GM23338 (cell line): Measurements from ENCODE around the gene OR6K2. TPM values are rescaled to one million over a fixed set of nuclear protein-coding genes. Genes with fewer than 3 reads are reported as not detected.

Experiments used
- ATAC-seq: fragments of 200-7000 bp; cut with Tn5 transposase; 3 replicates; pipeline ENCODE4 v1.9.1; 2020
- DNase-seq: peaks from one replicate; pipeline ENCODE4 v3.0.0-alpha.2; 2015; ENCODE audit warnings: low spot score
- H2AFZ ChIP-seq: fragments of 200-600 bp; sonication (generic); 2 replicates; pipeline ENCODE4 v1.8.0; 2016; ENCODE audit warnings: antibody characterized with exemption, mild to moderate bottlenecking, moderate library complexity
- H3F3A ChIP-seq: fragments of 200-600 bp; sonication (generic); replicated peaks from 2 replicates; pipeline ENCODE4 v1.8.0; 2017; ENCODE audit warnings: antibody characterized with exemption, mixed run types, low read depth
- H3K27ac ChIP-seq: fragments of 200-600 bp; sonication (generic); 2 replicates; pipeline ENCODE4 v1.6.1; 2016; ENCODE audit warnings: low read depth
- H3K27me3 ChIP-seq: fragments of 200-600 bp; sonication (generic); 2 replicates; pipeline ENCODE4 v1.8.0; 2016; ENCODE audit warnings: mild to moderate bottlenecking, mixed run types, moderate library complexity; ENCODE audit not compliant: insufficient read depth
- H3K36me3 ChIP-seq: fragments of 200-600 bp; sonication (generic); 2 replicates; pipeline ENCODE4 v1.8.0; 2016; ENCODE audit warnings: mild to moderate bottlenecking; ENCODE audit not compliant: insufficient read depth
- H3K4me1 ChIP-seq: fragments of 200-600 bp; sonication (generic); 2 replicates; pipeline ENCODE4 v1.8.0; 2016; ENCODE audit warnings: mild to moderate bottlenecking, moderate library complexity; ENCODE audit not compliant: insufficient read depth
- H3K4me2 ChIP-seq: fragments of 200-600 bp; sonication (generic); 2 replicates; pipeline ENCODE4 v1.7.1; 2017; ENCODE audit warnings: mixed run types
- H3K4me3 ChIP-seq: fragments of 200-600 bp; sonication (generic); 2 replicates; pipeline ENCODE4 v1.6.1; 2016; ENCODE audit warnings: mixed run types
- H3K79me2 ChIP-seq: fragments of 200-600 bp; sonication (generic); replicated peaks from 2 replicates; pipeline ENCODE4 v1.8.0; 2017; ENCODE audit warnings: mild to moderate bottlenecking; ENCODE audit not compliant: insufficient read depth
- H3K9me2 ChIP-seq: fragments of 200-600 bp; sonication (generic); 2 replicates; pipeline ENCODE4 v1.8.0; 2017; ENCODE audit not compliant: insufficient read depth
- H4K20me1 ChIP-seq: fragments of 200-600 bp; sonication (generic); replicated peaks from 2 replicates; pipeline ENCODE4 v1.8.0; 2017; ENCODE audit warnings: mild to moderate bottlenecking; ENCODE audit not compliant: insufficient read depth
- H3K27ac Mint-ChIP-seq: 2 replicates; pipeline ENCODE4 v1.8.0; 2020; ENCODE audit warnings: inconsistent platforms, mild to moderate bottlenecking, moderate library complexity, mixed read lengths
- H3K27me3 Mint-ChIP-seq: 3 replicates; pipeline ENCODE4 v1.8.0; 2022; ENCODE audit warnings: low read depth, mild to moderate bottlenecking, moderate library complexity, mixed read lengths, inconsistent platforms; ENCODE audit not compliant: insufficient read depth, poor library complexity
- H3K36me3 Mint-ChIP-seq: 3 replicates; pipeline ENCODE4 v1.8.0; 2021; ENCODE audit warnings: low read depth, mild to moderate bottlenecking, inconsistent platforms, moderate library complexity, mixed read lengths
- H3K4me1 Mint-ChIP-seq: 3 replicates; pipeline ENCODE4 v1.8.0; 2020; ENCODE audit warnings: mild to moderate bottlenecking, inconsistent platforms, mixed read lengths
- H3K4me3 Mint-ChIP-seq: 3 replicates; pipeline ENCODE4 v1.8.0; 2021; ENCODE audit warnings: moderate library complexity, mild to moderate bottlenecking, inconsistent platforms, mixed read lengths
- H3K9me3 Mint-ChIP-seq: 3 replicates; pipeline ENCODE4 v1.8.0; 2020; ENCODE audit warnings: moderate library complexity, mild to moderate bottlenecking, inconsistent platforms, mixed read lengths
- CREB1 ChIP-seq: fragments of 250-450 bp; sonication (Bioruptor Pico); IDR thresholded peaks from 2 replicates; pipeline ENCODE4 v1.5.0; 2020; ENCODE audit warnings: low read depth, mild to moderate bottlenecking, moderate library complexity
- EZH2 ChIP-seq: fragments of 200-600 bp; sonication (generic); IDR thresholded peaks from one replicate; pipeline ENCODE4 v1.8.0; 2017; ENCODE audit warnings: antibody characterized with exemption, mild to moderate bottlenecking, low read depth; ENCODE audit not compliant: unreplicated experiment
- JUNB ChIP-seq: IDR thresholded peaks from one replicate; pipeline ENCODE4 v1.6.1; 2016; ENCODE audit warnings: antibody characterized with exemption; ENCODE audit not compliant: unreplicated experiment
- NANOG ChIP-seq: IDR thresholded peaks from 2 replicates; pipeline ENCODE4 v1.6.1; 2016; ENCODE audit warnings: antibody characterized with exemption, borderline replicate concordance
- POLR2AphosphoS5 ChIP-seq: IDR thresholded peaks from 2 replicates; pipeline ENCODE4 v1.6.1; 2016; ENCODE audit warnings: antibody characterized with exemption, low read depth
- STAT1 ChIP-seq: IDR thresholded peaks from one replicate; pipeline ENCODE4 v1.6.1; 2016; ENCODE audit warnings: antibody characterized with exemption; ENCODE audit not compliant: unreplicated experiment
- ZNF114 ChIP-seq: fragments of 250-450 bp; sonication (Bioruptor Pico); IDR thresholded peaks from 2 replicates; pipeline ENCODE4 v1.5.0; 2020; ENCODE audit warnings: mild to moderate bottlenecking, moderate library complexity
- polyA plus RNA-seq: library from polyadenylated mRNA; unstranded; fragments of >200 nt; fragmentation: Nextera tagmentation; extraction: Ambion mirVana; gene quantifications from 2 replicates; pipeline ENCODE4 v1.2.1, GENCODE V29; 2016
- total RNA-seq: library from RNA; depleted of rRNA; stranded (reverse); fragments of >200 nt; shearing (Covaris generic); gene quantifications from 2 replicates; pipeline ENCODE4 v1.2.3, GENCODE V29; 2014
- TF ChIP-seq, protein P1 (sequence below): fragments of 250-450 bp; sonication (Bioruptor Pico); IDR thresholded peaks from 2 replicates; pipeline ENCODE4 v1.5.0; 2020; ENCODE audit warnings: mild to moderate bottlenecking, moderate library complexity
- TF ChIP-seq, protein P2 (sequence below): IDR thresholded peaks from one replicate; pipeline ENCODE4 v1.6.1; 2018; ENCODE audit warnings: antibody characterized with exemption; ENCODE audit not compliant: unreplicated experiment

Gene OR6K2
- total and polyA plus RNA-seq, 2 experiments from 2014 or later, result not detected

DNA sequence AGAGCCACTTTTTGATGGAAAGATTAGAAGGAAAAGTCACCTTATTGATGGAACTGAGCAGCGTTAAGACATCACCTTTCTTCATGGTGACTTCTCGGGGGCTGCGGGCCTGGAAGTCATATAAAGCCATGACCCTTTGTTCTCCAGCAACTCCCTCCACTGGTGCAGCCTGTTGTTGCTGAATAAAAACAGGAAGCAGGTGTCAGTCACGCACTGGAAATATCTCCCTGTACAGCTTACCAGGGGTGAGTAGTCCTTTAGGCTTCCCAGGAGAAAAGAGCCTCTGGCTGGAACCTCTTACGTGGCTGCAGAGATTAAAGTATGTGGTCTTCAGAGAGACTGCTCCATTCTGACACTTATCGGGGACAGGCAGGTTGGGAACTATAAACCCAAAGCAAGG, 45.9 kb downstream of the OR6K2 start (continued):
- TF ChIP-seq, protein P1, sequence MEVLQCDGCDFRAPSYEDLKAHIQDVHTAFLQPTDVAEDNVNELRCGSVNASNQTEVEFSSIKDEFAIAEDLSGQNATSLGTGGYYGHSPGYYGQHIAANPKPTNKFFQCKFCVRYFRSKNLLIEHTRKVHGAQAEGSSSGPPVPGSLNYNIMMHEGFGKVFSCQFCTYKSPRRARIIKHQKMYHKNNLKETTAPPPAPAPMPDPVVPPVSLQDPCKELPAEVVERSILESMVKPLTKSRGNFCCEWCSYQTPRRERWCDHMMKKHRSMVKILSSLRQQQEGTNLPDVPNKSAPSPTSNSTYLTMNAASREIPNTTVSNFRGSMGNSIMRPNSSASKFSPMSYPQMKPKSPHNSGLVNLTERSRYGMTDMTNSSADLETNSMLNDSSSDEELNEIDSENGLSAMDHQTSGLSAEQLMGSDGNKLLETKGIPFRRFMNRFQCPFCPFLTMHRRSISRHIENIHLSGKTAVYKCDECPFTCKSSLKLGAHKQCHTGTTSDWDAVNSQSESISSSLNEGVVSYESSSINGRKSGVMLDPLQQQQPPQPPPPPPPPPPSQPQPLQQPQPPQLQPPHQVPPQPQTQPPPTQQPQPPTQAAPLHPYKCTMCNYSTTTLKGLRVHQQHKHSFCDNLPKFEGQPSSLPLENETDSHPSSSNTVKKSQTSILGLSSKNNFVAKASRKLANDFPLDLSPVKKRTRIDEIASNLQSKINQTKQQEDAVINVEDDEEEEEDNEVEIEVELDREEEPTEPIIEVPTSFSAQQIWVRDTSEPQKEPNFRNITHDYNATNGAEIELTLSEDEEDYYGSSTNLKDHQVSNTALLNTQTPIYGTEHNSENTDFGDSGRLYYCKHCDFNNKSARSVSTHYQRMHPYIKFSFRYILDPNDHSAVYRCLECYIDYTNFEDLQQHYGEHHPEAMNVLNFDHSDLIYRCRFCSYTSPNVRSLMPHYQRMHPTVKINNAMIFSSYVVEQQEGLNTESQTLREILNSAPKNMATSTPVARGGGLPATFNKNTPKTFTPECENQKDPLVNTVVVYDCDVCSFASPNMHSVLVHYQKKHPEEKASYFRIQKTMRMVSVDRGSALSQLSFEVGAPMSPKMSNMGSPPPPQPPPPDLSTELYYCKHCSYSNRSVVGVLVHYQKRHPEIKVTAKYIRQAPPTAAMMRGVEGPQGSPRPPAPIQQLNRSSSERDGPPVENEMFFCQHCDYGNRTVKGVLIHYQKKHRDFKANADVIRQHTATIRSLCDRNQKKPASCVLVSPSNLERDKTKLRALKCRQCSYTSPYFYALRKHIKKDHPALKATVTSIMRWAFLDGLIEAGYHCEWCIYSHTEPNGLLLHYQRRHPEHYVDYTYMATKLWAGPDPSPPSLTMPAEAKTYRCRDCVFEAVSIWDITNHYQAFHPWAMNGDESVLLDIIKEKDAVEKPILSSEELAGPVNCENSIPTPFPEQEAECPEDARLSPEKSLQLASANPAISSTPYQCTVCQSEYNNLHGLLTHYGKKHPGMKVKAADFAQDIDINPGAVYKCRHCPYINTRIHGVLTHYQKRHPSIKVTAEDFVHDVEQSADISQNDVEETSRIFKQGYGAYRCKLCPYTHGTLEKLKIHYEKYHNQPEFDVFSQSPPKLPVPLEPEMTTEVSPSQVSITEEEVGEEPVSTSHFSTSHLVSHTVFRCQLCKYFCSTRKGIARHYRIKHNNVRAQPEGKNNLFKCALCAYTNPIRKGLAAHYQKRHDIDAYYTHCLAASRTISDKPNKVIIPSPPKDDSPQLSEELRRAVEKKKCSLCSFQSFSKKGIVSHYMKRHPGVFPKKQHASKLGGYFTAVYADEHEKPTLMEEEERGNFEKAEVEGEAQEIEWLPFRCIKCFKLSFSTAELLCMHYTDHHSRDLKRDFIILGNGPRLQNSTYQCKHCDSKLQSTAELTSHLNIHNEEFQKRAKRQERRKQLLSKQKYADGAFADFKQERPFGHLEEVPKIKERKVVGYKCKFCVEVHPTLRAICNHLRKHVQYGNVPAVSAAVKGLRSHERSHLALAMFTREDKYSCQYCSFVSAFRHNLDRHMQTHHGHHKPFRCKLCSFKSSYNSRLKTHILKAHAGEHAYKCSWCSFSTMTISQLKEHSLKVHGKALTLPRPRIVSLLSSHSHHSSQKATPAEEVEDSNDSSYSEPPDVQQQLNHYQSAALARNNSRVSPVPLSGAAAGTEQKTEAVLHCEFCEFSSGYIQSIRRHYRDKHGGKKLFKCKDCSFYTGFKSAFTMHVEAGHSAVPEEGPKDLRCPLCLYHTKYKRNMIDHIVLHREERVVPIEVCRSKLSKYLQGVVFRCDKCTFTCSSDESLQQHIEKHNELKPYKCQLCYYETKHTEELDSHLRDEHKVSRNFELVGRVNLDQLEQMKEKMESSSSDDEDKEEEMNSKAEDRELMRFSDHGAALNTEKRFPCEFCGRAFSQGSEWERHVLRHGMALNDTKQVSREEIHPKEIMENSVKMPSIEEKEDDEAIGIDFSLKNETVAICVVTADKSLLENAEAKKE, result no peak

DNA sequence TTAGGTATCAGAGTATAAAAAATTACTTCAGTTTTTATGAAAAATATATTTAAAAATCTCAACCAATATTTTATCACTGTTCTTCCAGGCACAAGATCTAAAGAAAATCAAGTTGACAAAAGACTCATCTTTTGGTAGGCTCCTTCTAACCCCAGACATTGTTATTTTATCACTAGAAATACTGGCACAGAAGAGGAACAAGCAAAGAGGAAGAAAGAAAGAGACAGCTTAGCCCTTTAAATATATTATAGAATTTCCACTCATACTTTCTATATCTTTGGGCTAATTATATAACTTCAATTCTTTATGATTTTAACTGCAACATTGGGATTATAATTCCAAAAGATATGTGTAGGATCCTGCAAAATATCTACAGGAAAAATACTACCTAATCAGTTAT, 46.4 kb downstream of the OR6K2 start:
- no peak for DNase-seq
- Histone ChIP-seq H3K79me2 (no peaks in the 10 kb centered on the region), H3K36me3 (no peaks in the 10 kb centered on the region), H3K4me3 (no peak overlapping the region), H3K27me3 (no peaks in the 10 kb centered on the region), H3K27ac (no peak overlapping the region), H3F3A (no peaks in the 10 kb centered on the region), H3K4me2 (no peak overlapping the region), H3K9me2 (no peaks in the 10 kb centered on the region), H3K4me1 (no peaks in the 10 kb centered on the region), H4K20me1 (no peaks in the 10 kb centered on the region), H2AFZ (no peak overlapping the region; the same call in 1 of the 2 replicates)
- TF ChIP-seq, protein P2, sequence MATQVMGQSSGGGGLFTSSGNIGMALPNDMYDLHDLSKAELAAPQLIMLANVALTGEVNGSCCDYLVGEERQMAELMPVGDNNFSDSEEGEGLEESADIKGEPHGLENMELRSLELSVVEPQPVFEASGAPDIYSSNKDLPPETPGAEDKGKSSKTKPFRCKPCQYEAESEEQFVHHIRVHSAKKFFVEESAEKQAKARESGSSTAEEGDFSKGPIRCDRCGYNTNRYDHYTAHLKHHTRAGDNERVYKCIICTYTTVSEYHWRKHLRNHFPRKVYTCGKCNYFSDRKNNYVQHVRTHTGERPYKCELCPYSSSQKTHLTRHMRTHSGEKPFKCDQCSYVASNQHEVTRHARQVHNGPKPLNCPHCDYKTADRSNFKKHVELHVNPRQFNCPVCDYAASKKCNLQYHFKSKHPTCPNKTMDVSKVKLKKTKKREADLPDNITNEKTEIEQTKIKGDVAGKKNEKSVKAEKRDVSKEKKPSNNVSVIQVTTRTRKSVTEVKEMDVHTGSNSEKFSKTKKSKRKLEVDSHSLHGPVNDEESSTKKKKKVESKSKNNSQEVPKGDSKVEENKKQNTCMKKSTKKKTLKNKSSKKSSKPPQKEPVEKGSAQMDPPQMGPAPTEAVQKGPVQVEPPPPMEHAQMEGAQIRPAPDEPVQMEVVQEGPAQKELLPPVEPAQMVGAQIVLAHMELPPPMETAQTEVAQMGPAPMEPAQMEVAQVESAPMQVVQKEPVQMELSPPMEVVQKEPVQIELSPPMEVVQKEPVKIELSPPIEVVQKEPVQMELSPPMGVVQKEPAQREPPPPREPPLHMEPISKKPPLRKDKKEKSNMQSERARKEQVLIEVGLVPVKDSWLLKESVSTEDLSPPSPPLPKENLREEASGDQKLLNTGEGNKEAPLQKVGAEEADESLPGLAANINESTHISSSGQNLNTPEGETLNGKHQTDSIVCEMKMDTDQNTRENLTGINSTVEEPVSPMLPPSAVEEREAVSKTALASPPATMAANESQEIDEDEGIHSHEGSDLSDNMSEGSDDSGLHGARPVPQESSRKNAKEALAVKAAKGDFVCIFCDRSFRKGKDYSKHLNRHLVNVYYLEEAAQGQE, result no peak
- TF ChIP-seq STAT1 (no peak), JUNB (no peak), EZH2 (no peak), ZNF114 (CRISPR knock-in tag) (no peak), CREB1 (CRISPR knock-in tag) (no peak), NANOG (no peak), POLR2AphosphoS5 (no peak)
- no peaks in the 10 kb centered on the region for H3K36me3 Mint-ChIP-seq
- H3K27me3 Mint-ChIP-seq, result no peaks in the 10 kb centered on the region
- H3K27ac Mint-ChIP-seq, result no peak overlapping the region
- no peak overlapping the region for H3K4me3 Mint-ChIP-seq
- no peak for ATAC-seq
- no peaks in the 10 kb centered on the region for H3K4me1 Mint-ChIP-seq
- no peaks in the 10 kb centered on the region for H3K9me3 Mint-ChIP-seq
